GM12873 (cell line): ENCODE results near the gene EIF5.
A peak's percentile ranks its signal among the peaks of the same experiment; 100 is the strongest.

Experiments
- TF ChIP-seq, protein P1 (sequence below): IDR thresholded peaks from 2 replicates; pipeline ENCODE4 v1.5.1; 2012; ENCODE audit warnings: low read depth, mild to moderate bottlenecking, moderate library complexity, low read length, control low read depth; ENCODE audit not compliant: insufficient read depth; ENCODE audit errors: missing control alignments

The EIF5 gene

DNA sequence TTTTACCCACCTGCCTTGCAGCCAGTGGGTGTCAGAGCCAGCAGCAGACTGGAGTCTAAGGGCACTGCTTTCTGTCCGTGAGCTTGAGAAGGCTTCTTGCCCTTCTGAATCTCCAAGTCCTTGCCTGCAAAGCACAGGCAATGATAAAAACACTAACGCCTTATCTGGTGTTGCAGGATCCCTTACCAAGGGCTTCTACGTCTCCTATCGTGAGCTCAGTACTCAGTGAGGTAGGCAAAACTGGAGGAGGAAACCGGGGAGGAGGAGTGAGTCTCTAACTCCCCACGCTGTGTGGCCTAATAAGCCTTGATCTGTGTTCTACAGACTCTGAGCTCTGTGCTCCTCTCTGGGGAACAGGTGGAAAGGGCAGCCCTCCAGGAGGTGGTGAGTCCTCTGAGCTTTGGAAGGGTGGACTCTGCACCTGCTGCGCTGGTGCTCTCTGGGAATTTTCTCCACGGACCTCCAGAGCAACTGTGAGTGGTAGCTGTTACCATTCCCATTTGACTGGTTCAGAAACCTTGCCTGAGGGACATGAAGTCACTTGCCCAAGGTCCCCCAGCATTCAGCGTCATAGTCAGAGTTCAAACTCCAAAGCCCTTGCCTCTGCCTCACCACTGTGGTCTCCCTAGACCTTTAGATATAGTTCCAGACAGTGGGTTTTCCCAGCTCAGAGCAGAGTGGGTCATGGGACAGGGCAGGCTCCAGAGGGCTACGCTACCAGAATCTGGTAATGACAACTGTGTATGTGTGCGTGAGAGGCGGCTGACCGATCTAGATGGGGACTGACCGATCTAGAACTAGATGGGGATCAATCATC, 44.2 kb downstream of the EIF5 start:
- TF ChIP-seq, protein P1, sequence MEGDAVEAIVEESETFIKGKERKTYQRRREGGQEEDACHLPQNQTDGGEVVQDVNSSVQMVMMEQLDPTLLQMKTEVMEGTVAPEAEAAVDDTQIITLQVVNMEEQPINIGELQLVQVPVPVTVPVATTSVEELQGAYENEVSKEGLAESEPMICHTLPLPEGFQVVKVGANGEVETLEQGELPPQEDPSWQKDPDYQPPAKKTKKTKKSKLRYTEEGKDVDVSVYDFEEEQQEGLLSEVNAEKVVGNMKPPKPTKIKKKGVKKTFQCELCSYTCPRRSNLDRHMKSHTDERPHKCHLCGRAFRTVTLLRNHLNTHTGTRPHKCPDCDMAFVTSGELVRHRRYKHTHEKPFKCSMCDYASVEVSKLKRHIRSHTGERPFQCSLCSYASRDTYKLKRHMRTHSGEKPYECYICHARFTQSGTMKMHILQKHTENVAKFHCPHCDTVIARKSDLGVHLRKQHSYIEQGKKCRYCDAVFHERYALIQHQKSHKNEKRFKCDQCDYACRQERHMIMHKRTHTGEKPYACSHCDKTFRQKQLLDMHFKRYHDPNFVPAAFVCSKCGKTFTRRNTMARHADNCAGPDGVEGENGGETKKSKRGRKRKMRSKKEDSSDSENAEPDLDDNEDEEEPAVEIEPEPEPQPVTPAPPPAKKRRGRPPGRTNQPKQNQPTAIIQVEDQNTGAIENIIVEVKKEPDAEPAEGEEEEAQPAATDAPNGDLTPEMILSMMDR, result no peak

DNA sequence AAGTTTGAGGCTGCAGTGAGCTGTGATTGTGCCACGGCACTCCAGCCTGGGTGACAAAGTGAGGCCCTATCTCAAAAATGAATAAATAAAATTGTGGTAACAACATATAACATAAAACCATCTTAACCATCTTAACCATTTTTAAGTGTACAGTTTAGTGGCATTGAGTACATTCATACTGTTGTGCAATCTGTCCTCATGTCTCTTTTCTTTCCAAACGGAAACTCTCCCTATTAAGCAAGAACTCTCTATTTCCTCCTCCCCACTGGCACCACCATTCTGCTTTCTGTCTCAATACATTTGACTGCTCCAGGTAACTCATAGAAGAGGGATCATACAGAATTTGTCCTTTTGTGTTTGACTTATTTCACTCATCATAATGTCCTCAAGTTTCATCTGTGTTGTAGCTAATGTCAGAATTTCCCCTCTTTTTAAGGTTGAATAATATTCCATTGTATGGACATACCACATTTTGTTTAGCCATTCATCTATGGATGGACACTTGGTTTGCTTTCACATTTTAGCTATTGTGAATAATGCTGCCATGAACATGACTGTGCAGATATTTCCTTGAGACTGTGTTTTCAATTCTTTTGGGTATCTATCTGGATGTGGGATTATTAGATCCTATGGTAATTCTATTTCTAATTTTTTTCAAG, 46.8 kb downstream of the EIF5 start:
- TF ChIP-seq, protein P1, result no peak

DNA sequence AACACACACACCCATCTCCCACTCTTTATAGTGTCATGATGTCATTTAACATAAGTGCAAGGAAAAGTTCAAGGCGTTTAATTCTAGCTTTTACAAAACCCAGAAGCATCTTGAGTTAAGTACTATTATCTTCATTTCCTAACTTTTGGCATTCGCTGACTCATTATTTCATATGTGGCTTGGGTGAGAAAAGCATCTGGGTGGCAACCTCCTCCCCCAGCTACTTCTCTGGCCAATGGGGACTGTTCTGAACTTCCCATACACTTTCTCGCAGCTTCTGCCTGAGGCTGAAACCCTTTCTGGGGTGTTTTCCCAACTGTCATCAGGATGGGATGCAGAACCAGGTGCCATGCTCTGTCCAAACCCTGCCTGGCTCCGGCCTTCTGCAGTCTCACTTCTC, 48.3 kb downstream of the EIF5 start:
- TF ChIP-seq, protein P1, result no peak

DNA sequence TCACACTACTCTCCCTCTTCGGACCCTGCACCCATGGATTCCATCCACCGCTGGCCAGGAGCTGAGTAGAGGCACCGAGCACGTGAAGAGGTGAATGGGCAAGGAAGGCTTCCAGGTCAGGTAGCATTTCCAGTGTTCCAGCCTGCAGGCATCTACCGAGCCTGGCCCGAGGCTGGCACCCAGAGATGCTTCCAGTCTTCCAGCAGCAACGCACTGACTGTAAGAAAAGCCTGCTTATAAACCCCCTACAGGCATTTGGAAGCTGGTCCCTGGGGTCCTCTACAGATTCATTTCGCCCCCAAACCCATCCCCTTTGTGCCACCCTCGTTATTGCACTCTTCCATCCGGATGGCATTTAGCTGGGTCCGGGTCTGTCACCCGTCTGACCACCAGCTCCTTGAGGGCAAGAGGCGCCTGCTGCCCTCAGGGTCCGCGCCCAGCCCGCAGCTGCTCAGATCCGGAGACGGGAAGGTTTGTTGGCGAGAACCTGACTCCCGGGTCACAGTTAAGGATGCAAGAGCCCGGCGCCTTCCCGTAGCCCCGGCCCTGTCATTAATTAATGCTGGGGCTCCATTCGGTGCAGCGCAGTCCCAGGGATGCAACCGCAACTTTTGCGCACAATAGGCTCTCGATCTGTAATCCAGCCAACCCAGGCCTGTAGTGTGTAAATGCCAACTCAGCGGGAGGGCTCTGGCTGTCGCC, 50.6 kb downstream of the EIF5 start:
- TF ChIP-seq, protein P1, result no peak

DNA sequence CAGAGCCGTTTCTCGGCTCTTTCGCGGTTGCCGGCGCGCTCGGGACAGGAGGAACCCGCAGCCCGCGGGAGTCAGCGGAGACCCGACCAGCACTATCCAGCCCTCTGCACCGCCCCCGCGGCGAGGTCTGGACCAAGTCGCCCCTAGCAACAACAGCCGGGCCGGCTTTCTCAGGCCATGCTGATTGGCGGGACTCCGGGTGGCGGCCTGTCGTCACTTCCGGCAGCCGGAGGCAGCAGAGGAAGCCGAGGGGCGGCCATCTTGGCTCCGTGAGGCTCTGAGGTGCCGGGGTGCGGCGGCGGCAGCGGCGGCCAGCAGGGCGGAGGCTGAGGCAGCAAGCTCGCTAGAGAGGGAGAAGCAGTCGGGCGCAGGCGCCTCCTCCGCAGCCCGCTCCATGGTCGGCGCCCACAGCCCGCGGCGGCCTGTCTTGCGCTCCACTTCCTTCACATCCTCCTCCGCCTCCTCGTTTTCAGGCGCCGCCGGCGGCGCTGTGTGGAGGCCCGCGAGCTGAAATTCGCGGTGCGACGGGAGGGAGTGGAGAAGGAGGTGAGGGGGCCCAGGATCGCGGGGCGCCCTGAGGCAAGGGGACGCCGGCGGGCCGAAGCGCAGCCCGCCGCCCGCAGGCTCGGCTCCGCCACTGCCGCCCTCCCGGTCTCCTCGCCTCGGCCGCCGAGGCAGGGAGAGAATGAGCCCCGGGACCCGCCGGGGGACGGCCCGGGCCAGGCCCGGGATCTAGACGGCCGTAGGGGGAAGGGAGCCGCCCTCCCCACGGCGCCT, 51.3 kb downstream of the EIF5 start, which contains the start of gene MARK3:
TSS of gene MARK3 (plus strand) at position 264 of the 777 bp plus-strand sequence. CDS start 615 bp downstream, outside the sequence.
- TF ChIP-seq, protein P1, result peak; percentile 29

DNA sequence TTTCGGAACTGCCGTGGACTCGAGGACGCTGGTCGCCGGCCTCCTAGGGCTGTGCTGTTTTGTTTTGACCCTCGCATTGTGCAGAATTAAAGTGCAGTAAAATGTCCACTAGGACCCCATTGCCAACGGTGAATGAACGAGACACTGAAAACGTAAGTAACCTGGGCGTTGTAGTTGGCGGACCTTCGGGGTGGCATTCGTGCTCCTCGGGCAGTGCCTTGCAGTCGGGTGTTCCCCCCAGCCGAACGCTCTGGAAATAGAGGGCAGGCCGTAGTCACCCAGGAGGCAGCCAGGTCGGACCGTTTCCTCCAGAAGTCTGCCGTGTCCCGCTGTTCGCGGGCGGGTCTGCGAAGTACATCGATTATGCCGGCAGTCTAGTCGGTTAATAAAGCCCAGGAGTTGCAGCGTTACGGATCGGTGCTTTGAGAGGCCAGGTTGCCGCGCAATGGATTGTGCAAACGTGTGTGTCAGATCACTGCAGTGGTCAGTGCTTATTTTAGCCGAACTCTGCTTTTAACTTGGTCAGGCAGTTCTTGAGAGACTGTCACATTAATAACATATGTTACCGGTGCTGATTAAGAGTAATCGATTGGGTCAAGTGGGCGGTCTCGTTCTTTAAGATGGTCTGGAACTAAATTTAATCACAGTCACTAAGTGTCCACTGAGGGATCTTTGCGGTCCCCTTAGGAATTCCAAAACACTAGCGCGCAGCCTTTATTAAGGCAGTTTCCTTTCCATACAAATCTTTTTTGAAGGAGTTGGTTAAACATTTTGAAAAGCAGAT, 52.1 kb downstream of the EIF5 start:
- TF ChIP-seq, protein P1, result no peak
